GM21723 (cell line): Measurements from ENCODE around the gene ARHGAP9.
A peak's percentile ranks its signal among the peaks of the same experiment; 100 is the strongest.
"Not testable (repeated sequence)": the region's sequence is repeated elsewhere in the genome, so short reads cannot be mapped to it uniquely, and the experiment has no call there.

ENCODE experiments used
- ATAC-seq: cut with Tn5 transposase; IDR thresholded peaks from one replicate; pipeline ENCODE4 v1.9.1; 2021; ENCODE audit warnings: mild to moderate bottlenecking, moderate library complexity; ENCODE audit not compliant: unreplicated experiment

Gene ARHGAP9

GRCh38 chr12:57459055-57459749 is 20.5 kb downstream of the ARHGAP9 start:
- ATAC-seq = peak; percentile 58

DNA sequence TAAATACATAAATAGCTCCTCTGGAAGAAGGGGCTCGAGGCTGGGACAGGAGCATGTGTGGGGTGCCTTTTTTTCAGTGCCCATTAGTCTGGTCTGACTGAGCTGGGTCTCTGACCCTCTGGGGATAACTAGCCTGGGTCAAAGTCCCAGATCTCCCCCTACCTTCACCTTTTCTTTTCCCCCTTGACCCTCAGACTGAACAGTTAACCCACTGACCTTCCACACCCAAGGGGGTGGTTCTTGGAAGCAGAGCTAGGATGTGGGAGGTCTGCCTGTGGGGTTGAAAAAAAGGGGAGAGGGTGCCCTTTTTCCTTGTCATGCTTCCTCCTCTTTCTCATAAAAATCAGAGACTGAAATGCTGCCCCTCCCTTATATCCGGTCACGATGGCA is 21.0 kb downstream of the ARHGAP9 start:
- ATAC-seq = no peak

- ATAC-seq = no peak
Observed at GRCh38 chr12:57456737-57457490, 22.8 kb downstream of the ARHGAP9 start.

DNA sequence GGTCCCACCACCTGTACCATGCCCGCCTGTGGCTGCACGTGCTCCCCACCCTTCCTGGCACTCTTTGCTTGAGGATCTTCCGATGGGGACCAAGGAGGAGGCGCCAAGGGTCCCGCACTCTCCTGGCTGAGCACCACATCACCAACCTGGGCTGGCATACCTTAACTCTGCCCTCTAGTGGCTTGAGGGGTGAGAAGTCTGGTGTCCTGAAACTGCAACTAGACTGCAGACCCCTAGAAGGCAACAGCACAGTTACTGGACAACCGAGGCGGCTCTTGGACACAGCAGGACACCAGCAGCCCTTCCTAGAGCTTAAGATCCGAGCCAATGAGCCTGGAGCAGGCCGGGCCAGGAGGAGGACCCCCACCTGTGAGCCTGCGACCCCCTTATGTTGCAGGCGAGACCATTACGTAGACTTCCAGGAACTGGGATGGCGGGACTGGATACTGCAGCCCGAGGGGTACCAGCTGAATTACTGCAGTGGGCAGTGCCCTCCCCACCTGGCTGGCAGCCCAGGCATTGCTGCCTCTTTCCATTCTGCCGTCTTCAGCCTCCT is 23.4 kb downstream of the ARHGAP9 start:
- no peak for ATAC-seq

- ATAC-seq = no peak
Observed at GRCh38 chr12:57455374-57456144, 24.1 kb downstream of the ARHGAP9 start.

- no peak for ATAC-seq
Observed at GRCh38 chr12:57454566-57455373, 24.9 kb downstream of the ARHGAP9 start, which contains the start of gene INHBE. INHBE (plus strand) TSS chr12:57455307; CDS start chr12:57455537, 230 bp downstream.

DNA sequence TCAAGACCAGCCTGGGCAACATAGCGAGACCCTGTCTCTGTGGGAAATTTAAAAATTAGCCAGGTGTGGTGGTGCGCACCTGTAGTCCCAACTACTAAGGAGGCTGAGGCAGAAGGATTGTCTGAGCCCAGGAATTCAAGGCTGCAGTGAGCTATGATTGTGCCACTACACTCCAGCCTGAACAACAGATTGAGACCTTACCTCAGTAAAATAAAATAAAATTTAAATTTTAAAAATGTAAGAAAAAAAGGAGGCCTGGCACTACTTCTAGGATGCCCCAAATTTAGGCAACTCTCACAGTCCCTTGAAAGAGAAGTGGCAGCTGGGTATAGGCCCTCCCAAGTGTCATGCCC is 25.5 kb downstream of the ARHGAP9 start:
- no peak for ATAC-seq

- peak; percentile 52 for ATAC-seq
Observed at GRCh38 chr12:57452937-57453509, 26.6 kb downstream of the ARHGAP9 start.

DNA sequence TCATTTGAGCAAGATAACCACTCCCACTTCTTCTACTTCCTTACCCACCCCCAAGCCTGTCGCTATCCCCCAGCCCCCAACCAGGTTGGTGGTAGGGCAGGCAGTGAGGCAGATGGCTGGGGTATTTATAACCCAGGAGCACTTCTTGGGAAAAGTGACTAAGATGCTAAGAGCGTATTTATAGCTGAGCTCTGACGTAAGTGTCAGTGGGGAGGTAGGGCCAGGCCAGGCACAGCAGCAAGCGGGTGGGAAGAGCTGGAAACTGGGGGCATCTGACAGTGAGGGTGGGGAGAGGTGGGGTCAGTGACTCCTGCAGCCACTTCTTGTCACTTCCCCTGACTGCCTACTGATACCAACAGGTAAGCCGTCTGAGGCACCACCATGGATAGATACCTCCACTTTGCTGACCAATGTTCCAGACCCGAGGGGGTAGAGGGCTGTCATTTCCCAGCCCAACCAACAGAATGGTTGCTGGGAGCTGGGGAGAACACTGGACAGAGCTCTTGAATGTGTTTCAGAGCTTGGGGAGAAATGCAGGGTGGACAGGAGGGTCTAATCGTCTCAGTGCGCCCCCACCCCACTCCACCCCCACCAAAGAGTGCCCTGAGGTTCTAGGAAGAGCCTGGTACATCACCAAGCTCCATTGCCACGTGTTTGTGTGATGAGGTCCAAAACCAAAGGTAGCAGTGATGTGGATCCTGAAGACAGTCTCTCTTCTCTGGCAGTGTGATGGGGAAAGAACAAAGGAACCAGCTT is 27.3 kb downstream of the ARHGAP9 start:
- no peak for ATAC-seq

DNA sequence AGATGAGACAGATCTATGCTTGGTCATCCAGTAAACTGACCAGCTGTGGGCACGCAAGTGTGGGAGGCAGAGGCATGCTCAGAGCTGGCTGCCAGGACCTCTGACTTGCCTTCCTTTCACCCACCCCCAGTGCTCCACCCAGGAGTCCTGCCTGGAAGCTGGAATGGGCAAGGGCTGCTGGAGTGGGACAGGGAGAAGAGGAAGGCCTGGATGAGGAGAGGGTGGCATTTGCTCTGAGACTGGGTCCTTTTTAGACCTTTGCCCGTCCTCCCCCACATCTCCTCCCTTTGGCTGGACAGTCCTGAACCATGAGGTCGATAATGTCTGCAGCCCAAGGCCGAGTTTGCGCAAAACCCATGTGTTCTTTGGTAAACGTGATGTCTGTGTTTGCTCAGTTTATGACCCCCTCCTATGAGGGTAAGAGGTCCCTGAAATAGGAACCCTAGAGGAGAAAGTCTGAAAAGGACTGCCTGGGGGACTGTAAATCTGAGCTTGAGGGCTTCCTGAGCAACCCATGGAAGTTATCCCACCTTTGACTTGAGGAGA is 28.4 kb downstream of the ARHGAP9 start:
- ATAC-seq = no peak

DNA sequence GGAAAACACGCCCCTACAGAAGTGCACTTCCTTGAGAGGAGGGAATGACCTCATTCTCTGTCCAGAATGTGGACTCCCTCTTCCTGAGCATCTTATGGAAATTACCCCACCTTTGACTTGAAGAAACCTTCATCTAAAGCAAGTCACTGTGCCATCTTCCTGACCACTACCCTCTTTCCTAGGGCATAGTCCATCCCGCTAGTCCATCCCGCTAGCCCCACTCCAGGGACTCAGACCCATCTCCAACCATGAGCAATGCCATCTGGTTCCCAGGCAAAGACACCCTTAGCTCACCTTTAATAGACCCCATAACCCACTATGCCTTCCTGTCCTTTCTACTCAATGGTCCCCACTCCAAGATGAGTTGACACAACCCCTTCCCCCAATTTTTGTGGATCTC is 29.6 kb downstream of the ARHGAP9 start:
- no peak for ATAC-seq

- ATAC-seq = no peak
Observed at GRCh38 chr12:57449375-57449774, 30.3 kb downstream of the ARHGAP9 start.

DNA sequence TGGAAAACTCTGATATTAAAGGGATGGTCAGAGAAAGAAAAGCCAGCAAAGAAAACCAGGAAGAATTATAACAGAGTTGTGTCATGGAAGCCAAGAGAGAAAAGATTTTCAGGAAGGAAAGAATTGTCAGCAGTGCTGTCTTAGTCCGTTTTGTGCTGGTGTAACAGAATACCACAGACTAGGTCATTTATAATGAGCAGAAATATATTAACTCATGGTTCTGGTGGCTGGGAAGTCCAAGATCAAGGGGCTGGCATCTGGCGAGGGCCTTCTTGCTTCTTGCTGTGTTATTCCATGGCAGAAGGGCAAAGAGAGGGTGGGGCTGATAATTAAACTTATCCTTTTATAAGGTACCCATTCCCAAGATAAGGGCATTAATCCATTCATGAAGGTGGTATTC is 31.0 kb downstream of the ARHGAP9 start:
- no peak for ATAC-seq

GRCh38 chr12:57446292-57446960 is 33.2 kb downstream of the ARHGAP9 start:
- ATAC-seq = no peak

- no peak for ATAC-seq
Observed at GRCh38 chr12:57444744-57445143, 34.9 kb downstream of the ARHGAP9 start.

DNA sequence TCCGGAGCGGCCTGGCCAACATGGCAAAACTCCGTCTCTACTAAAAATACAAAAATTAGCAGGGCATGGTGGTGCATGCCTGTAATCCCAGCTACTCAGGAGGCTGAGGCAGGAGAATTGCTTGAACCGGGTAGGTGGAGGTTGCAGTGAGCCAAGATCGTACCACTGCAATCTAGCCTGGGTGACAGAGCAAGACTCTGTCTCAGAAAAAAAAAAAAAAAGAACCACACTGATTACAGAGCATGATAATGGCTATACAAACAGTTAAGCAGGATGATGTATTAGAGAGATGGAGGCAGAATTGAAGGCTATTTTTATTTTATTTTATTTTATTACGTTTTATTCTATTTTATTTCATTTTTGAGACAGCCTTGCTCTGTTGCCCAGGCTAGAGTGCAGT is 35.3 kb downstream of the ARHGAP9 start:
- not testable (repeated sequence) for ATAC-seq

- no peak for ATAC-seq
Observed at GRCh38 chr12:57441846-57442427, 37.7 kb downstream of the ARHGAP9 start.

- not testable (repeated sequence) for ATAC-seq
Observed at GRCh38 chr12:57441393-57441792, 38.3 kb downstream of the ARHGAP9 start.
